HG02943 (cell line): ENCODE data around the gene SKAP1.
"Not testable (repeated sequence)": the region's sequence is repeated elsewhere in the genome, so short reads cannot be mapped to it uniquely, and the experiment has no call there.

Experiments used
- ATAC-seq: cut with Tn5 transposase; IDR thresholded peaks from one replicate; pipeline ENCODE4 v1.9.1; 2021; ENCODE audit warnings: mild to moderate bottlenecking, low read depth, moderate library complexity; ENCODE audit not compliant: unreplicated experiment

Gene SKAP1

GRCh38 chr17:48420823-48421222, 9.2 kb downstream of the SKAP1 start:
- ATAC-seq, result no peak

- no peak for ATAC-seq
Observed at GRCh38 chr17:48416971-48417370, 13.0 kb downstream of the SKAP1 start.

- no peak for ATAC-seq
Observed at GRCh38 chr17:48413613-48414405, 16.2 kb downstream of the SKAP1 start.

GRCh38 chr17:48412841-48413240, 17.2 kb downstream of the SKAP1 start:
- no peak for ATAC-seq

- not testable (repeated sequence) for ATAC-seq
Observed at GRCh38 chr17:48410821-48411220, 19.2 kb downstream of the SKAP1 start.

GRCh38 chr17:48409607-48410006, 20.4 kb downstream of the SKAP1 start:
- no peak for ATAC-seq

- no peak for ATAC-seq
Observed at GRCh38 chr17:48406936-48407567, 23.0 kb downstream of the SKAP1 start.

GRCh38 chr17:48394821-48395220, 35.2 kb downstream of the SKAP1 start:
- no peak for ATAC-seq

GRCh38 chr17:48393283-48393682, 36.7 kb downstream of the SKAP1 start:
- ATAC-seq, result no peak

GRCh38 chr17:48392857-48393256, 37.2 kb downstream of the SKAP1 start:
- ATAC-seq, result no peak

GRCh38 chr17:48391444-48391843, 38.6 kb downstream of the SKAP1 start:
- ATAC-seq, result no peak

GRCh38 chr17:48389903-48390302, 40.1 kb downstream of the SKAP1 start:
- no peak for ATAC-seq

- no peak for ATAC-seq
Observed at GRCh38 chr17:48388955-48389743, 40.9 kb downstream of the SKAP1 start.

GRCh38 chr17:48386826-48387225, 43.2 kb downstream of the SKAP1 start:
- ATAC-seq, result no peak

- ATAC-seq, result no peak
Observed at GRCh38 chr17:48385319-48385718, 44.7 kb downstream of the SKAP1 start.

- ATAC-seq, result no peak
Observed at GRCh38 chr17:48384164-48384563, 45.9 kb downstream of the SKAP1 start.

- no peak for ATAC-seq
Observed at GRCh38 chr17:48382989-48383388, 47.0 kb downstream of the SKAP1 start.

GRCh38 chr17:48378708-48379392, 51.2 kb downstream of the SKAP1 start:
- ATAC-seq, result no peak

GRCh38 chr17:48378238-48378637, 51.8 kb downstream of the SKAP1 start:
- ATAC-seq, result no peak

- ATAC-seq, result no peak
Observed at GRCh38 chr17:48376682-48377325, 53.2 kb downstream of the SKAP1 start.
